Measurements from ENCODE around the gene REG3G.

REG3G gene

DNA sequence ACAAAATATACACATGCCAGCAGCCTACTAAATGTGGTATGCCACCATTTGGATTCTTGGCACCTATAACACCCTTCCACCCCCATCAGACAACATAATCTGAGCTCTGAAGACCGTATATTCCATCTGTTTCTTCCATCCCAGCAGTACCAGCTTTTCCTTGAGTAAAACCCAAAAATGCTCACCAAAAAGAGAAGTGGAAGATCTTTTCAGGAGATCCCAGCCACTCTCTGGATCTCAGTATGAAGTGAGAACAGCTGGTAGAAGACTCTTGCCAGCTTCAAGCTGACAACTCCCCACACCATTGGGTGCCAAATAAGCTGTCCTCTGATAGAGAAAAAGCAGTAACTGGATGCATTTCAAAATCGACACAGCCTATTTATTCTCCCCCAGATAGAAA, 39.7 kb downstream of the REG3G start:
- Histone ChIP-seq H3K4me3 (ENCODE audit: low read length) (no peak overlapping the region), H3K27me3 (ENCODE audit: control insufficient read depth, low read length) (no peaks in the 10 kb centered on the region), H3K27ac (ENCODE audit: low read depth, low read length) (no peak overlapping the region), H3F3A (ENCODE audit: control insufficient read depth, insufficient read depth) (no peaks in the 10 kb centered on the region), H4K20me1 (ENCODE audit: control insufficient read depth, insufficient read depth, low read depth, low read length) (no peaks in the 10 kb centered on the region), H3K9me2 (replicated peaks; ENCODE audit: control insufficient read depth, low read length) (no peaks in the 10 kb centered on the region), H3K4me1 (ENCODE audit: control insufficient read depth, low read length) (no peaks in the 10 kb centered on the region), H3K36me3 (ENCODE audit: control insufficient read depth, low read length) (no peaks in the 10 kb centered on the region), H3K4me2 (ENCODE audit: low read length) (no peak overlapping the region), H3K9me3 (ENCODE audit: control insufficient read depth, insufficient read depth, low read length) (no peaks in the 10 kb centered on the region), H3K79me2 (ENCODE audit: control insufficient read depth, low read length) (no peaks in the 10 kb centered on the region)
- no peak for TF ChIP-seq EZH2phosphoT487 (IDR thresholded peaks at IDR 0.05; ENCODE audit: borderline replicate concordance, low read length)
- TF ChIP-seq, protein P1, sequence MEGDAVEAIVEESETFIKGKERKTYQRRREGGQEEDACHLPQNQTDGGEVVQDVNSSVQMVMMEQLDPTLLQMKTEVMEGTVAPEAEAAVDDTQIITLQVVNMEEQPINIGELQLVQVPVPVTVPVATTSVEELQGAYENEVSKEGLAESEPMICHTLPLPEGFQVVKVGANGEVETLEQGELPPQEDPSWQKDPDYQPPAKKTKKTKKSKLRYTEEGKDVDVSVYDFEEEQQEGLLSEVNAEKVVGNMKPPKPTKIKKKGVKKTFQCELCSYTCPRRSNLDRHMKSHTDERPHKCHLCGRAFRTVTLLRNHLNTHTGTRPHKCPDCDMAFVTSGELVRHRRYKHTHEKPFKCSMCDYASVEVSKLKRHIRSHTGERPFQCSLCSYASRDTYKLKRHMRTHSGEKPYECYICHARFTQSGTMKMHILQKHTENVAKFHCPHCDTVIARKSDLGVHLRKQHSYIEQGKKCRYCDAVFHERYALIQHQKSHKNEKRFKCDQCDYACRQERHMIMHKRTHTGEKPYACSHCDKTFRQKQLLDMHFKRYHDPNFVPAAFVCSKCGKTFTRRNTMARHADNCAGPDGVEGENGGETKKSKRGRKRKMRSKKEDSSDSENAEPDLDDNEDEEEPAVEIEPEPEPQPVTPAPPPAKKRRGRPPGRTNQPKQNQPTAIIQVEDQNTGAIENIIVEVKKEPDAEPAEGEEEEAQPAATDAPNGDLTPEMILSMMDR (IDR thresholded peaks at IDR 0.05; ENCODE audit: low read depth, low read length, poor library complexity, severe bottlenecking): no peak

DNA sequence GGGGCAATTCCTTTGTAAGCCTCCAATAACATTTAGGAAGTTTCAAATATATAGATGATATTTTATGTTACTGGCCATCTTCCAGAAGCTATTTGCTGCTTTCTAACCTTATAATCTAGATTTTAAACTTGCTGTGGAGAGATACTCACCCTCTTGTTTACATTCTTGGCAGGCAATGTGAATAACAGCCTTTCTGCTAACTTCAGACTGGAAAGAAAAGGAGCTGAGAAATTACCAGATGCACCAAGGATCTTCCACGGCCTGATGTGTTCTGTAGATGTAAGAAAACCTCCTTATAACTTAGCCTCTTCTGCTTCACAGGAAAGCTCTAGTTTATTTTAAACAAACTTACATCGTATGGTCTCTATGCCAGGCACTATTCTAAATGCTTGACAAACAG, 45.6 kb downstream of the REG3G start:
- Histone ChIP-seq H3K4me3 (ENCODE audit: low read length) (no peak overlapping the region), H3K4me1 (ENCODE audit: control insufficient read depth, low read length) (no peaks in the 10 kb centered on the region), H3K9me2 (replicated peaks; ENCODE audit: control insufficient read depth, low read length) (no peaks in the 10 kb centered on the region), H3K9me3 (ENCODE audit: control insufficient read depth, insufficient read depth, low read length) (no peaks in the 10 kb centered on the region), H3K4me2 (ENCODE audit: low read length) (no peak overlapping the region), H3K27ac (ENCODE audit: low read depth, low read length) (no peak overlapping the region), H3K79me2 (ENCODE audit: control insufficient read depth, low read length) (no peaks in the 10 kb centered on the region), H3K27me3 (ENCODE audit: control insufficient read depth, low read length) (no peaks in the 10 kb centered on the region), H3F3A (ENCODE audit: control insufficient read depth, insufficient read depth) (no peaks in the 10 kb centered on the region), H4K20me1 (ENCODE audit: control insufficient read depth, insufficient read depth, low read depth, low read length) (no peaks in the 10 kb centered on the region), H3K36me3 (ENCODE audit: control insufficient read depth, low read length) (no peaks in the 10 kb centered on the region)
- TF ChIP-seq, protein P1 (IDR thresholded peaks at IDR 0.05; ENCODE audit: low read depth, low read length, poor library complexity, severe bottlenecking): no peak
- no peak for TF ChIP-seq EZH2phosphoT487 (IDR thresholded peaks at IDR 0.05; ENCODE audit: borderline replicate concordance, low read length)
